HG03565 (cell line): Measurements from ENCODE around the gene ZC3H13.

ENCODE experiments used
- ATAC-seq: cut with Tn5 transposase; IDR thresholded peaks from one replicate; pipeline ENCODE4 v1.9.1; 2021; ENCODE audit warnings: mild to moderate bottlenecking, moderate library complexity; ENCODE audit not compliant: unreplicated experiment

Gene ZC3H13

DNA sequence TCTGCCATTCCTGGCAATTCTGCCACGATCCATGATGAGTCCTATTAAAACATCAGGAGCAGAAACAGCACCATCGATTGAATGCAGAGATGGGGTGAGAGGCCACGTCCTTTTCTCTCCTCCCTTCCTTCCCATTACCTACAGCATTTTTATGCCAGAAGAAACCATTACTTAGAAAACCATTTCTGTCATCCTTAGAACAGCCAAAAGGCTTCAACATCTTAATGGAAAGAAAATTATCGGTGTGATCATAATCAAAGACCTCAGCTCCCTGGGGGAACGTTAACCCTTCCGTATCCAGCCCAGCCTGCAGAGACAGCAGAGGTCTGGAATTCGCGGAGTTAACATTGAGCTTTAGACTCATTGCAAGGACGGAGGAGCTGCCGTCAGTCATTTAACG is 145.0 kb downstream of the ZC3H13 start:
- ATAC-seq = no peak
